ENCODE data around the gene ABCG4. TPM values are rescaled to one million over a fixed set of nuclear protein-coding genes. Genes with fewer than 3 reads are reported as not detected.
"Not testable (repeated sequence)": the region's sequence is repeated elsewhere in the genome, so short reads cannot be mapped to it uniquely, and the experiment has no call there.

The ABCG4 gene
- total RNA-seq, 1 experiment from 2014 or later, result 0.08 TPM

- Histone ChIP-seq H3K4me3 (no peak overlapping the region), H3K9me3 (replicated peaks) (no peaks in the 10 kb centered on the region), H3K27ac (no peak overlapping the region), H3K27me3 (0 out of 2 replicates have a peak, but pooled peaks cover 3% of the 10 kb centered on the region), H3K36me3 (no peaks in the 10 kb centered on the region), H3K4me1 (no peaks in the 10 kb centered on the region)
- peak; percentile 36 for DNase-seq
Observed at GRCh38 chr11:119155733-119156492, 7.1 kb downstream of the ABCG4 start.

- no peak overlapping the region for H3K27ac ChIP-seq
- DNase-seq, result no peak
- no peak overlapping the region for H3K4me3 ChIP-seq
- no peaks in the 10 kb centered on the region for H3K36me3 ChIP-seq
- no peaks in the 10 kb centered on the region for H3K4me1 ChIP-seq
- 0 out of 2 replicates have a peak, but pooled peaks cover 3% of the 10 kb centered on the region for H3K27me3 ChIP-seq
- H3K9me3 ChIP-seq (replicated peaks), result no peaks in the 10 kb centered on the region
Observed at GRCh38 chr11:119156496-119156895, 7.6 kb downstream of the ABCG4 start.

GRCh38 chr11:119157063-119157462, 8.2 kb downstream of the ABCG4 start:
- Histone ChIP-seq H3K4me1 (no peaks in the 10 kb centered on the region), H3K27ac (no peak overlapping the region), H3K9me3 (replicated peaks) (no peaks in the 10 kb centered on the region), H3K4me3 (no peak overlapping the region), H3K27me3 (0 out of 2 replicates have a peak, but pooled peaks cover 3% of the 10 kb centered on the region), H3K36me3 (no peaks in the 10 kb centered on the region)
- DNase-seq, result no peak

GRCh38 chr11:119158467-119158866, 9.6 kb downstream of the ABCG4 start:
- no peak for DNase-seq

GRCh38 chr11:119160151-119160550, 11.3 kb downstream of the ABCG4 start:
- H3K36me3 ChIP-seq, result no peaks in the 10 kb centered on the region
- H3K9me3 ChIP-seq (replicated peaks), result no peaks in the 10 kb centered on the region
- no peak for DNase-seq
- no peaks in the 10 kb centered on the region for H3K27me3 ChIP-seq
- no peaks in the 10 kb centered on the region for H3K4me1 ChIP-seq
- H3K27ac ChIP-seq, result no peak overlapping the region
- no peak overlapping the region for H3K4me3 ChIP-seq

More at GRCh38 chr11:119158467-119158866, 9.6 kb downstream of the ABCG4 start:
- Histone ChIP-seq H3K9me3 (replicated peaks) (no peaks in the 10 kb centered on the region), H3K4me3 (no peak overlapping the region), H3K27ac (no peak overlapping the region), H3K4me1 (no peaks in the 10 kb centered on the region), H3K36me3 (no peaks in the 10 kb centered on the region), H3K27me3 (no peaks in the 10 kb centered on the region)

- H3K27me3 ChIP-seq, result no peaks in the 10 kb centered on the region
- DNase-seq, result no peak
- H3K36me3 ChIP-seq, result no peaks in the 10 kb centered on the region
- H3K4me1 ChIP-seq, result no peaks in the 10 kb centered on the region
- H3K4me3 ChIP-seq, result no peak overlapping the region
- H3K9me3 ChIP-seq (replicated peaks), result no peaks in the 10 kb centered on the region
- no peak overlapping the region for H3K27ac ChIP-seq
Observed at GRCh38 chr11:119161871-119162270, 13.0 kb downstream of the ABCG4 start.

GRCh38 chr11:119166368-119167076, 17.7 kb downstream of the ABCG4 start:
- Histone ChIP-seq H3K4me3 (no peak overlapping the region), H3K4me1 (no peaks in the 10 kb centered on the region), H3K9me3 (replicated peaks) (no peaks in the 10 kb centered on the region), H3K36me3 (no peaks in the 10 kb centered on the region), H3K27ac (no peak overlapping the region), H3K27me3 (no peaks in the 10 kb centered on the region)
- no peak for DNase-seq

GRCh38 chr11:119167077-119167458, 18.2 kb downstream of the ABCG4 start:
- not testable (repeated sequence) for H3K9me3 ChIP-seq (replicated peaks); H3K27ac ChIP-seq; H3K27me3 ChIP-seq; H3K4me3 ChIP-seq; H3K36me3 ChIP-seq; DNase-seq; H3K4me1 ChIP-seq

- no peaks in the 10 kb centered on the region for H3K36me3 ChIP-seq
- no peak for DNase-seq
- no peaks in the 10 kb centered on the region for H3K27me3 ChIP-seq
- no peaks in the 10 kb centered on the region for H3K4me1 ChIP-seq
- H3K4me3 ChIP-seq, result no peak overlapping the region
- no peak overlapping the region for H3K27ac ChIP-seq
- H3K9me3 ChIP-seq (replicated peaks), result no peaks in the 10 kb centered on the region
Observed at GRCh38 chr11:119167933-119168332, 19.1 kb downstream of the ABCG4 start.

- Histone ChIP-seq H3K4me3 (peak within 1 kb of the TSS; percentile 54), H3K27me3 (no peaks in the 10 kb centered on the region), H3K9me3 (replicated peaks) (no peaks in the 10 kb centered on the region), H3K4me1 (no peaks in the 10 kb centered on the region), H3K36me3 (no peaks in the 10 kb centered on the region), H3K27ac (no peak within 1 kb of the TSS; the same call in 1 of the 2 replicates)
- DNase-seq, result peak; percentile 37 to 40
Observed at GRCh38 chr11:119168471-119169281, 19.8 kb downstream of the ABCG4 start, which contains the start of gene NLRX1. TSS of gene NLRX1 (plus strand) at chr11:119168725. CDS start at chr11:119171404, 2,679 bp downstream.

- H3K27me3 ChIP-seq, result no peaks in the 10 kb centered on the region
- no peaks in the 10 kb centered on the region for H3K9me3 ChIP-seq (replicated peaks)
- H3K27ac ChIP-seq, result no peak overlapping the region
- H3K36me3 ChIP-seq, result no peaks in the 10 kb centered on the region
- H3K4me1 ChIP-seq, result no peaks in the 10 kb centered on the region
- peak overlapping the region; percentile 54 for H3K4me3 ChIP-seq
- no peak for DNase-seq
Observed at GRCh38 chr11:119169282-119169719, 20.4 kb downstream of the ABCG4 start.

GRCh38 chr11:119172513-119172912, 23.7 kb downstream of the ABCG4 start:
- H3K36me3 ChIP-seq, result no peaks in the 10 kb centered on the region
- DNase-seq, result no peak

GRCh38 chr11:119173453-119173852, 24.6 kb downstream of the ABCG4 start:
- Histone ChIP-seq H3K27me3 (no peaks in the 10 kb centered on the region), H3K36me3 (no peaks in the 10 kb centered on the region), H3K27ac (no peak overlapping the region), H3K9me3 (replicated peaks) (no peaks in the 10 kb centered on the region), H3K4me3 (no peak overlapping the region), H3K4me1 (no peaks in the 10 kb centered on the region)
- no peak for DNase-seq

More at GRCh38 chr11:119172513-119172912, 23.7 kb downstream of the ABCG4 start:
- H3K4me1 ChIP-seq, result no peaks in the 10 kb centered on the region
- H3K27ac ChIP-seq, result no peak overlapping the region
- H3K27me3 ChIP-seq, result no peaks in the 10 kb centered on the region
- no peak overlapping the region for H3K4me3 ChIP-seq
- no peaks in the 10 kb centered on the region for H3K9me3 ChIP-seq (replicated peaks)

GRCh38 chr11:119175493-119176077, 26.7 kb downstream of the ABCG4 start:
- DNase-seq, result no peak
- H3K9me3 ChIP-seq (replicated peaks), result no peaks in the 10 kb centered on the region
- no peaks in the 10 kb centered on the region for H3K36me3 ChIP-seq
- H3K27ac ChIP-seq, result no peak overlapping the region
- no peak overlapping the region for H3K4me3 ChIP-seq
- no peaks in the 10 kb centered on the region for H3K4me1 ChIP-seq
- no peaks in the 10 kb centered on the region for H3K27me3 ChIP-seq
